ENCODE measurements around the gene TMEM154.

TMEM154 gene

DNA sequence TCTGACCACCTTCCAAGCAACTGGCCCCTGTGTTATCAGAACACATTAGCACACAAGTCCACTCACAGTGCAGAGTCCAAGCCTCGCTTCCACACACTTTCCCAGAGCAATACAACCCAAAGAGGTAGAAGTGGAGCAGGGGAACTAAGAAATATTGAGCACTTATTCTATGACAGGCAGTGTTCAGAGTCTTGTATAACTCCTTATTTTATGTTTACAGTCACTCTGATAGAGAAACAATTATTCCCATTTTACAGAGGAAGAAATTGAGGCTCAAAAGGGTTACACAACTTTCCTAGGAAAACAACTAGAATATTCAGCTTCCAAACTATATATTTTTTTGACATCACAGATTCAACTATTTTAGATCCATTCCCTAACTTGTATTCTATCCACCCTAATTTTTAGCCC is 18.3 kb upstream of the TMEM154 start:
- in situ Hi-C loops (cut with HindIII; ENCODE audit: low pct_ligation_motif_present, low pct_unique_long_range_greater_than_20kb, low sequenced_read_pairs) = no loop called here
- DNase-seq = no peak

DNA sequence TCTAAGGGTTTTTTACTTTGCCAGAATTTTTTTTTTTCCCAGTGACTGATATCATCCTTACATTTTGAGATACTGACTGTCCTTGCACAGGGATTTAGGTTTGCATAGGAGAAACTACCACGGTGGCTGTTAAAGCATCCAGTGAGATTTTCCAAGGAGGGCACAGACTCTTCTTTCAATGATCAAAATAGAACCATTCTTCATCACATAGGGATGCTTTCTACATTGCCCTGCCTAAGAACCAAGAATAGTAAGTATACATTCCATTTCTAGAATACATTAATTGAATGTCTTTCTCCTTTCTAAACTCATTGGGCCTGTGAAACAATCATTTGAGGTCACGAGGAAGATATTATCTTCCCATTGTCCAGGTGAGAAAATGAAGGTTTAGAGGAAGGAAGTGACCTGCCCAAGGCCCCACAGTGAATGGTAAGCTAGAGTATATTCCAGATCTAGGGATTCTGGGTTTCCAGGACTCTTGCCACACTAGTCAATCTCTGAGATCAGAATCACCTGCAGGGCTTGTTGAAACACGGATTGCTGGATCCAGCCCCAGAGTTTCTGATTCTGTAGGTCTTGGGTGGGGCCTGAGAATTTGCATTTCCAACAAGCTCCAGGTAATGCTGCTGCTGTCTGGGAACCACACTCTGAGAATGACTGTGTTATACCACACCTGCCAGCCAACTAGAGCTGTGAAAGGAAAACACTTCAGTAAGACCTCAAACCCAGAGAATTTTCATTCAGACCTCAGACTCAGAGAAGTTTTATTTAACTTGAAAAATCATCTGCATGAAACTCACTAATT is 17.7 kb upstream of the TMEM154 start:
- in situ Hi-C loops (cut with HindIII; ENCODE audit: low pct_ligation_motif_present, low pct_unique_long_range_greater_than_20kb, low sequenced_read_pairs) = no loop called here
- DNase-seq = no peak

DNA sequence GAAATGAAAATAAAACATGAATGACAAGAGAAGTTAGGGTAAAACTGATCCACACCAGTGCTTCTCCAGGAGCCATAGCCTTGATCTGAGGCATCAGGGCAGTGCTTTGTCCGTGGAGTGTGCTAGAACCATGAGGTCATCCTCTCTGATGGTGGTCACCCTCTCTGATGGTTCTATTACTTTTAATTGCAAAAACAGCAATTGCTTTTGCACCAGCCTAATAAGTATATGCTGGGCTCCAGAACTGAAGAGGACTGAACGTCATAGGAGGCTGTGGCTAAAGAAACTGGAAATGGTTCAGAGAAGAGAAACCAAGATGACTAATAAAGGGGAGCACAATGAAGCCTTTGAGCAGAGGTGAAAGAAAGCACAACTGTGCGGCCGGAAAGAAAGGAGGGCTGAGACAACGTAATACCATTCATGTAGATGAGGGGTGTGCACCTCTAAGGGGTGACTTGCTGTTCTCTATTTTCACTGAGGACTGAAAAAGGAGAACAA is 17.0 kb upstream of the TMEM154 start:
- DNase-seq = no peak
- in situ Hi-C loops (cut with HindIII; ENCODE audit: low pct_ligation_motif_present, low pct_unique_long_range_greater_than_20kb, low sequenced_read_pairs) = no loop called here

DNA sequence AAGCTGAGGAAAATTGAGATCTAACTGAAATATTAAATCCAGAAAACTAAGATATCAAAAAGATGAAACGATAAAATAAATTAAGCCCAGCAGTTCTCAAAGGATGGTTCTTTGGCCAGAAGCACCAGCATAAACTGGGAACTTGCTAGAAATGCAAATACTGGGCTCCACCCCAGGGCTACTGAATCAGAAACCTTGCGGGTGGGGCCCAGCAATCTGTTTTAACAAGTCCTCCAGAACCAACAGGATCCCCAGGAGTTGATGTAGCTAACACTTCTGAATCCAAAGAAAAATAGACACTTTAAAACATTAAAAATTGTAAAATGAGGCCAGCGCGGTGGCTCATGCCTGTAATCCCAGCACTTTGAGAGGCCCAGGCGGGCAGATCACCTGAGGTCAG is 14.1 kb upstream of the TMEM154 start:
- DNase-seq = no peak
- in situ Hi-C loops (cut with HindIII; ENCODE audit: low pct_ligation_motif_present, low pct_unique_long_range_greater_than_20kb, low sequenced_read_pairs) = no loop called here

DNA sequence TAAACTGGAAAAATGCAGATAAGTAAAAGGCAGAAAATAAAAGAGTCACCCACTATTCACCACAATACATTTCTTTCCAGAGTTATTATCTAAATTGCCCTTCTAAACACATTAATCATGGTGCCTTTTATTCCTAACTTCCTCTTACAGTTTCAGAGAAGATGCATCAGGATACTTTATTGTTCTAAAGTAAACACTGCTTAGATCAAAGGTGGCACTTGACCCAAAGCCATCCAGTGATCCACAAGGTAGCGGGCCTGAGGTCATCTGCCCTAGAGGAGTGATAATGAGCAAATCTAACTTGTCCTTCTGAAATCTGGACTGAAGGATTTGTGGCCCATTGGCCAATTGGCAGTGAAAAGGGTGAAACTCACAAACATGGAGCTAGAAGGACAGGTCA is 12.0 kb upstream of the TMEM154 start:
- DNase-seq = no peak
- in situ Hi-C loops (cut with HindIII; ENCODE audit: low pct_ligation_motif_present, low pct_unique_long_range_greater_than_20kb, low sequenced_read_pairs) = no loop called here

DNA sequence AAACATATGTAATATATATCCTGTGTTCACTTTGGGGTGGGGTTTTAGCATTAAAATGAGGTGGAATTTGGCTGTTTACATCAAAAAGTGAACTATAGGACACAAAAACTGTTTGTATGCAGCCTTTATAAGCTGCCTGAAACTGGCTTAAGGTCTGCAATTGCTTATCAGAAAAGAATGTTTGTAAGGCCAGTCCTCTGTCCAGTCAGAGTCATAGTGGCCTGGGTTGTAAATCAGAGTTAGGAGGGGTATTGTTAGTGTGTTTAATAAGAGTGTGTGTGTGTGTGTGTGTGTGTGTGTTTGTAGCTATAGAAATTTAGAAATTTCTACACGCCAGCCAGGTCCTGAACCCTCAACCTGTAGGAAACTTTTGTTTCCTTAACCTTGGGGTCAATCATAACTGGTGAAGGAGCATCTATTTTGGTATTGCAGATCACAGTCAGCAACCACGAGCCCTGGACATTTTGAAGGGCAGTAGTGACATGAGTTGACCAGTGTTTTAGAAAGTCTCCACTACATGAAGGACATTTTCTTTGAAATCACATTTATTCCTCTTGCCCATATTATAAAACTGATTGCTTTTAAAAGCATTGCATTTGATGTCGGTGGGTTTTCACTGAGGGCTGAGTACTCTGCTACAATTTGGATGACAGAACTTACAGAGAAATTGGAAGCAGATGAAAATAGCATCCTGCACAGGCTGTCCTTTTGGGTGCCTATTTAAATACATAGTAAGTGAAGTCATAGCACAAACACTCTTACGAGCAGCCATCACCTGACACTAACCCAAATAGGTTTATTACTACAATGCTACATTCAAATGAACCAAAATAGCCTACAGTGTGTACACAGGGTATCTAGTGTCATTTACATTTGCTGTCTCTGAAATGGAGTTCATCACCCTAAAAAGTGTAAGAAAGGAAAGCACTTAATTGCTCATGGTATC is 11.2 kb upstream of the TMEM154 start:
- DNase-seq = no peak
- in situ Hi-C loops (cut with HindIII; ENCODE audit: low pct_ligation_motif_present, low pct_unique_long_range_greater_than_20kb, low sequenced_read_pairs) = no loop called here

DNA sequence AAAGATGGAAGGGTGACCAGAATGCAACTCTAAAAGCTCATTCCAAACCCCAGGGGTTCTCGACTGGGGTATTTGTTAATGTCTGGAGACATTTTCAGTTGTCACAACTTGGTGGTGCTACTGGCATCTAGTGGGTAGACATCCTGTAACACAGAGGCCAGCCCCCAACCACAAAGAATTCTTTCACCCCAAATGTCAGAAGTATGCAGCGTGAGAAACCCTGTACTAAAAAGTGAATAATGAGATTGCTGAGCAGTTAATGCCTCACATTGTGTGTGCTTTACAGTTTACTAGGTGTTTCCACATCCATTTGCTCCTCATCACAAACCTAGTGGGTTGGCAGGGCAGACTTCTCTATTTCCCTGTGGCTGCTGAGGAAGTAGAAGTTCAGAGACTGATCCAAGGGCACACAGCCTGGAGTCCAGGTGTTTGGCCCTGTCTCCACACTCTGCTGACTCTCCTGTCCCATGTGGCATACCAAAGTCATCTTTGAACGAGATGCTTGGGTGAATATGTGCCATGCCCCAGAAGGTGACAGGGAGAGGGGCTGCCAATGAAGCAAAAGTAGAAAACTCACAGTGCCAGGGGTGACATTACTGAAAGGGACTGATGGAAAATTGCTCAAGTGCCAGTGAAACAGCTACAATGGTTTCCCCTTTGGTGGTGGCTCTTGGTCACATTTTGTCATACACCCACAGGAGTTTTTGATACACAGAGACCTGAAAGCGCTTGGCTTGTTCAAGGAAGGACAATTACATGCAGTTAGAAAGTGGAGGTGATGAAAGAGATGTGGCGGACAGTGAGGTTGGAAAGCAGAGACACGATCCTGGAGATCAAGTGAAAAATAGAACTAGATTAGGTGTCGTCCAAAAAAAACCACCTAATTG is 10.1 kb upstream of the TMEM154 start:
- in situ Hi-C loops (cut with HindIII; ENCODE audit: low pct_ligation_motif_present, low pct_unique_long_range_greater_than_20kb, low sequenced_read_pairs) = no loop called here
- DNase-seq = no peak

DNA sequence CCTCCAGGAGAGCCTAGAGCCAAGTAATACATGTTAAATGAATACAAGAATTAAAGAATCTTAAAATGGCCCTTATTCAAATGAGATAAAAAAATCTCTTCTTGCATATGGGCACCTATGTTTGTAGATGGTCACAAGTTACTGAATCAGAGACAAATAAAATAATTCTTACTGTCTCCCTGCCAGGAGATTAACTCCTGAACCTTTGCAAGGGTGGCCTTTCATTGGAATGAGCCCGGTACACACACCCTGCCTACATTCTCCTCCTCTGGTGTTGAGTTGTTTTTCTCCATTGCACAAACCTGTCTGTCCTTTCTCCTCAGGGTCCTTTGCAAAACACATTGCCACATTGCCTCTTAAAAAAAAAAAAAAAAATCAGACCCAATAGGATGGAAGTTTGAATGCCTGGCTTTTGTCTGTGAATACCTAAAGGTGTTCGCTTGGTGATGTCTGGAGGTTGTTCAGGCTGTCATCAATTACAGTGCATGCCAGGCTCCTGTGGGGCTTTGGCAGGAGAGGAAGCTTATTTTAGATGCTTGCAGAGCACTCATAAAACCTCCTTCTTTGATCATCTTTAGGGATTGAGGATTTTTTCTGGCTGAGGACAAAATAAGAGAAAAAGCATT is 8.3 kb upstream of the TMEM154 start:
- DNase-seq = no peak
- in situ Hi-C loops (cut with HindIII; ENCODE audit: low pct_ligation_motif_present, low pct_unique_long_range_greater_than_20kb, low sequenced_read_pairs) = no loop called here

DNA sequence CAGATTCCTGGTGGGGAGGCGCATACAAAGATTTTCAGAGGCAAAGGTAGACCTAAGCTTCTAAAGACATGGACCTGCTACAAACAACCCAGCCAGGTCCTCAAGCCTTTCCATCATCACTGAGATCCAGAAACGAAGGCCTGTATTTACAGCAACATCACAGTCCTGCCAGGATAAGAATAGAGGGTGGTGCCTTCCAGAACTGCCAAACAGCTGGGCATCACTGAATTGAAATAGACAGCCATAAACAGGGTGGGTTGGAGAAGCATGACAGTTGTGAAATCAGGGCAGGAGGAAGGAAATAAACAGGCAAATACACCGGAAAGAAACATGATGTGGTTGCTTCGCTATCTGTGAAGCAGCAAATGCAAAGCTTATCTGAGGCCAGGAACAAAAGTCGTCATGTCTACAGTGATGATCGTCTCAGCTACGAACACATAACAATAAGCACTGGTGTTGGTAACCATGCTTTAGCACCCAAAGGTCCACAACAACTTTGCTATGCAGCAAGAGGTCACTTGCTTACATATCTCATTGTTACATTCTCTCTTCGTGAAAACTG is 6.7 kb upstream of the TMEM154 start:
- in situ Hi-C loops (cut with HindIII; ENCODE audit: low pct_ligation_motif_present, low pct_unique_long_range_greater_than_20kb, low sequenced_read_pairs) = no loop called here
- no peak for DNase-seq

DNA sequence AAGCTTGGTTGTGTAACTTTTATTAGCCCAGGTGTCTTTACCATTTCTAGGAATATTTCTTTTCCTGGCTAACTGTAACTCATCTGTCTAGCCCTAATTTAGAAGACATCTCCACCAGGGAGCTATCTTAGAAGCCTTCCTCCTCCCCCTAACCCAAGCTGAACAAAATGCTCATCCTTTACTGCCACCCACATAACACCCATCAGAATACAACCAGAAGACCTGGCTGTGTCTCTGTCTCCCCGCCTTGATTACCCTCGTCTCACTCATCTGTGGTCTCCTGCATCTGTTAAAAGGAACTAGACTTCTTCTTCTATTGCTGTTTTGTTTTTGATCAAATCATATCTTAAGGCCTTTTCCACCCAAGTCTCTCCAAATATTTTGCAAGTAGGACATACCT is 4.8 kb upstream of the TMEM154 start:
- no peak for DNase-seq
- in situ Hi-C loops (cut with HindIII; ENCODE audit: low pct_ligation_motif_present, low pct_unique_long_range_greater_than_20kb, low sequenced_read_pairs) = no loop called here

DNA sequence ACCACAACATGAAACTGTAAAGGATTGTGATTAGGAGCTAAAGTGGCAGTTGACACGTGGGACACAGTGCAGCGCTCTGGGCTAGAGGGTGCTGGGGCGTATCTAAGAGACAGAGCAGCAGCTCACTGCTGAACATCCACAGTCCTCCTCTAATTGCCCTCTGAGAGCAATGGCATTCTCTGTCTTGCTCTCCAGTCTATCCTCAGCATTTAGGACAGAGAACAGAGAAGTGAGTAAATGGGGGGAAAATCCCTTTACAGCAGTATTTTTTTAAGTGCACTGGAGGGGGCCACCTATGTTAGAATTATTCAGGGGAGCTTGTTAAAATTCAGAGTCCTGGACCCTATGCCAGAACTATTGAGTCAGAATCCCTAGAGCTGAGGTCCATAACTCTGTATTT is 4.2 kb upstream of the TMEM154 start:
- in situ Hi-C loops (cut with HindIII; ENCODE audit: low pct_ligation_motif_present, low pct_unique_long_range_greater_than_20kb, low sequenced_read_pairs) = no loop called here
- no peak for DNase-seq

DNA sequence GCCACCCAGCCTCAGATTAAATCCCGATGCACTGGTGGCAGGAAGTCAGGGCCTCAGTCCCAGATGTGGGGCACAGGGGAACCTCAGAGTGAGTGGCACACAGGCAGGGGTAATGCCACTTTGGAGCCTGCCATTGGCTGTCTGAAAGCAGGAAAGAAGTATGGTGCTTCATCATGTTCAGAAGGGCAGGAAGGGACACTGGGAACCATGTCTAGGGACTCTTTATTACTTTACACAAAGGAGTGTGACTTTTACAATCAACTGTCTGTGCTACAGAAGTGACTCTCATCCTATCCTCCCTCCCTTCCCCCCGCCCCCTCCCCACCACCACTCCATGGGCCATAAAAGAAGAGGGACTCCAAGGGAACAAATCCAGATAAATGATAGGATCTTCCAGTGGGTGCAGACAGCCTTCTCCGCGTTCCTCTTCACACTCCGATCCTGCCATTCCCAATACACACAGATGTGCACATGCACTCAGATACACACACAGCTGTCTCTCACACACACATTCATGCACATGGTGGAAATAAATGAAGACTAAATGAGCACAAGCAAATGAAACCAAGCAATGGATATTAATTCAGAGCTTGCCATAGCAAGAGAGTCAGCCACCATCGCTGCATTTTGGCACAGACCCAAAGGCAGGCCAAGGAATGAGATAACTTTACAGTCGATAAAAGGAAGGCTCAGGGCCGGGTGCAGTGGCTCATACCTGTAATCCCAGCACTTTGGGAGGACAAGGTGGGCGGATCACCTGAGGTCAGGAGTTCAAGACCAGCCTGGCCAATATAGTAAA is 2.5 kb upstream of the TMEM154 start:
- in situ Hi-C loops (cut with HindIII; ENCODE audit: low pct_ligation_motif_present, low pct_unique_long_range_greater_than_20kb, low sequenced_read_pairs) = no loop called here

DNA sequence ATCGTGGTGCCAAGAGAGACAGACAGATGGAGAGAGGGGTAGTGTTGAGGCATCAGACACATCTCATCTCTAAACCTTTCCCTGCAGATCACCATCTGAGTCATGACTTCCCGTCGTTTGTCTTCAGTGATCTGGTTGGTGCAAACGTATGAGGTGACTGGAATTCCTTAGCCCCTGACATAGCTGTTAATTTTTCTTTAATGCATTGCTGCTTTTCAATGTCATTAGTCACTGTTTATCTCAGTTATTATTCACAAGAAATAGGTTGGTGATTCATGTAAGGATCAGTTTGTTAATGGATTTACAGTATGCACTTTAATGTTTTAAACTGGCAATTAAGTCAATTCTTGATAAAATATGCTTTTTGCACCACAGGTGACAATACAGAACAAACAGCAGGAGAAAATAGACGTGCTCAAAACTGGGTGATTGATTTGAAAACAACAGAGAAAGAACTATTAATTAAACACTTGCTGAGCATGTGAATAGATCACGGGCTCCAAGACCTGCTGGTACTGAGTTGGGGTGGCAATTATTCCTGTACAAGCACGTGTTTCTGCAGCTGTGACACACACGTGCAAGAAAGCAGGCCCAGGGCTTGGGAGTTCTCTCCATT is 1.3 kb upstream of the TMEM154 start:
- DNase-seq = peak; percentile 86
- in situ Hi-C loops (cut with HindIII; ENCODE audit: low pct_ligation_motif_present, low pct_unique_long_range_greater_than_20kb, low sequenced_read_pairs) = no loop called here

More for the DNA sequence above, 2.5 kb upstream of the TMEM154 start:
- no peak for DNase-seq

DNA sequence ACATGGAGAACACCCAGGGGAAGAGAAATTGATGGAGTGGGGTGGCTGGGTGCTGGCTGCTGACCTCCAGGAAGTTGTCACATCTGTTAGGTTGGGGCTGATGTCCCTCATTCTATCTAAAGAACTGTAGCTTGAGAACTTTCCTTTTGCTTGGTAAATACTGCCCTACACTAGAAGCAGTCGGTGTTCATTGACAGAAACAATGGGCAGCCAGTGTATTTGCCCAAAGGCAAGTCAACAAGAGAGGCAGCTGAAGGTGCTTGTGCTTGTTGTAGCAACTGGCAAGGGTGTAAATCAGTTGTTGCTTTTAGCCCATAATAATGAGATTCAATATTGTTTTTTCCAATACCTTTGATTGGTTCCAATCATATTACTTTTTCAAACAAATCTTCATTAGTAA is 956 bp downstream of the TMEM154 start:
- no peak for DNase-seq
- in situ Hi-C loops (cut with HindIII; ENCODE audit: low pct_ligation_motif_present, low pct_unique_long_range_greater_than_20kb, low sequenced_read_pairs) = no loop called here

DNA sequence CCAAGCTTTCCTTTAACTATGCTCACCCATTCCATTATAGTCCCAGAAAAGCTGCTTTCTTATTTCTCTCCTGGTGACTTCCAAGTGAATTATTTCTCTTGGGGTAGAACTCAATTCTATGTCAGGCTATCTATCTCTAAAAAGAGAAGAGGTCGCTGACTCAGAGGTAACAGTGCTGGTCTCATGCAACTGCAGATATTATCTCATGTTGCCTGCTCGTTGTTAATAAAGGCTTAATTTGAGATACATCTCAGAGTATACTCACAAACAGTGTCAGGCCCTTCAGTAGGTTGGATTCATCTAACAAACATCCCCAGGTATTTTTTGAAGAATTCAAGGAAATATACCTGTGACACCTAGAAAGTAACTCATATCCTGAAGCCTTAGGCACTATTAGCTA is 2.7 kb downstream of the TMEM154 start:
- no peak for DNase-seq
- in situ Hi-C loops (cut with HindIII; ENCODE audit: low pct_ligation_motif_present, low pct_unique_long_range_greater_than_20kb, low sequenced_read_pairs) = no loop called here

DNA sequence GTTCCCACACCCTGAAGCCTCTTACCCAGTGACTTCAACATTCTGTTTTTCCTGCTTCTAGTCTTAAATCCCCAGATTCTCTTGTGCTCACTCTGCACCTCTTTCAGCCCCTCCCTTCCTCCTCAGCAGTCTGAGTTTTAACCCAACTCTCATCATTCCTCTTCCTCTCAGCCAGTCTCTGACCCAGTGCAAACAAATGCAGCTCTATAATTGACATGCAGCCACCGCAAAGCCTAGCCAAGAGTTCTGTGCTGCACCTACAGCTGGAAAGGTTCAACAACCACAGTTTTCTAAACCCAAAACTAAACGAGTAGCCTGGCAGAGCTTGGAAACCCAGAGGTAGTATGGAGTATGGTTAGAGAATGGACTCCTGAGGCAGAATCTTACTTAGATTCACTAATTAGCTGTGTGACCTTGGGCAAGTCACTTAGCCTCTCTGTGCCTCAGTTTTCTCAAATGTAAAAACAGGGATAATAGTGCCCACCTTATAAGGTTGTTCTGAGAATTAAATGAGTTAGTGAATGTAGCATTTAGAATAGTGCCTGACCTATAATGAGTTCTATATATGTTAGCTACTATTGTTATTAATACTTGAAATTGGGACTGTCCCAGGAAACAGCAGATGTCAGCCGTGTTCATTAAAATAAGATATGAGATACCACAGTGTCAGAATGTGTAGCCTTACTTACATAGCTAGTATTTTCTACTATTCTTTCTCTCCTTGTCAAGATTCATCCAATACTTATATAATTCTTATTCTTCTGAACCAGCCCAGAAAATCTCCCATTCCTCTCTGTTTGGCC is 3.5 kb downstream of the TMEM154 start:
- DNase-seq = no peak
- in situ Hi-C loops (cut with HindIII; ENCODE audit: low pct_ligation_motif_present, low pct_unique_long_range_greater_than_20kb, low sequenced_read_pairs) = no loop called here
